Cardiac muscle cell (in vitro differentiated cells and primary cell): Measurements from ENCODE around the gene SRSF6. TPM values are rescaled to one million over a fixed set of nuclear protein-coding genes. Genes with fewer than 3 reads are reported as not detected.
"Not testable (repeated sequence)": the region's sequence is repeated elsewhere in the genome, so short reads cannot be mapped to it uniquely, and the experiment has no call there.

ENCODE experiments used
- DNase-seq, 2 donors: peaks; one replicate each; pipeline versions ENCODE4 v3.0.0 to v3.0.0-alpha.2; 2010 to 2017; ENCODE audit warnings: low read depth in 1 of 2, low spot score in 1 of 2
- H3K27ac ChIP-seq: fragments of 200-600 bp; sonication (generic); 2 replicates; pipeline ENCODE4 v1.5.1; 2016
- H3K27me3 ChIP-seq: fragments of 200-600 bp; sonication (generic); 2 replicates; pipeline ENCODE4 v1.6.0; 2016; ENCODE audit warnings: control low read depth
- H3K36me3 ChIP-seq: fragments of 200-600 bp; sonication (generic); 2 replicates; pipeline ENCODE4 v1.5.1; 2016; ENCODE audit warnings: control low read depth
- H3K4me1 ChIP-seq: fragments of 200-600 bp; sonication (generic); 2 replicates; pipeline ENCODE4 v1.8.1; 2017; ENCODE audit warnings: low read depth, mild to moderate bottlenecking, mixed run types
- H3K4me3 ChIP-seq: fragments of 200-600 bp; sonication (generic); 2 replicates; pipeline ENCODE4 v1.5.1; 2016; ENCODE audit warnings: mild to moderate bottlenecking
- H3K9me3 ChIP-seq: fragments of 200-600 bp; sonication (generic); 2 replicates; pipeline ENCODE4 v1.5.1; 2017; ENCODE audit warnings: low read depth, mild to moderate bottlenecking, control low read depth
- CTCF ChIP-seq: IDR thresholded peaks from 2 replicates; pipeline ENCODE4 v1.5.1; 2012; ENCODE audit warnings: low read depth, mild to moderate bottlenecking, low read length
- polyA plus RNA-seq: library from polyadenylated mRNA; unstranded; fragments of >200 nt; fragmentation: Nextera tagmentation; extraction: Ambion mirVana; gene quantifications from 2 replicates; pipeline ENCODE4 v1.2.1, GENCODE V29; 2016
- total RNA-seq: library from RNA; depleted of rRNA; stranded (reverse); fragments of >200 nt; gene quantifications from 2 replicates; pipeline ENCODE4 v1.2.3, GENCODE V29; 2016

The SRSF6 gene
- total and polyA plus RNA-seq, 2 experiments from 2014 or later = 56.0 to 60.7 TPM

GRCh38 chr20:43452404-43453126 lies 5.1 kb upstream of the SRSF6 start:
- no peaks in the 10 kb centered on the region for H3K36me3 ChIP-seq
- TF ChIP-seq CTCF = no peak
- no peaks in the 10 kb centered on the region for H3K9me3 ChIP-seq
- no peaks in the 10 kb centered on the region for H3K27me3 ChIP-seq
- no peaks in the 10 kb centered on the region for H3K4me1 ChIP-seq
- DNase-seq = no peak
- H3K4me3 ChIP-seq = no peak overlapping the region
- no peak overlapping the region for H3K27ac ChIP-seq

- not testable (repeated sequence) for H3K27me3 ChIP-seq, H3K4me1 ChIP-seq, H3K27ac ChIP-seq, H3K9me3 ChIP-seq, H3K4me3 ChIP-seq, DNase-seq
- peaks cover 23% of the 10 kb centered on the region for H3K36me3 ChIP-seq
Measured at GRCh38 chr20:43456252-43456651, 1.4 kb upstream of the SRSF6 start.

- Histone ChIP-seq H3K36me3 (peaks cover 30% of the 10 kb centered on the region), H3K27ac (peak overlapping the region; percentile 100), H3K9me3 (no peaks in the 10 kb centered on the region), H3K4me3 (peak overlapping the region; percentile 99), H3K27me3 (no peaks in the 10 kb centered on the region), H3K4me1 (peaks cover 6% of the 10 kb centered on the region)
- TF ChIP-seq CTCF = no peak
- peak; percentile 94 to 97 for DNase-seq
Measured at GRCh38 chr20:43456809-43457639, 672 bp upstream of the SRSF6 start.

GRCh38 chr20:43458422-43458924 lies 777 bp downstream of the SRSF6 start:
- Histone ChIP-seq H3K27me3 (no peaks in the 10 kb centered on the region), H3K9me3 (no peaks in the 10 kb centered on the region), H3K27ac (peak overlapping the region; percentile 100), H3K4me1 (peaks cover 6% of the 10 kb centered on the region), H3K36me3 (peaks cover 45% of the 10 kb centered on the region), H3K4me3 (peak overlapping the region; percentile 99)
- no peak for TF ChIP-seq CTCF
- DNase-seq = peak in 1 of 2 donors; percentile 33

- peak overlapping the region; percentile 100 for H3K27ac ChIP-seq
- no peaks in the 10 kb centered on the region for H3K9me3 ChIP-seq
- peaks cover 53% of the 10 kb centered on the region for H3K36me3 ChIP-seq
- TF ChIP-seq CTCF = no peak
- H3K27me3 ChIP-seq = no peaks in the 10 kb centered on the region
- H3K4me1 ChIP-seq = peaks cover 6% of the 10 kb centered on the region
- peak overlapping the region; percentile 99 for H3K4me3 ChIP-seq
- peak in 1 of 2 donors; percentile 48 for DNase-seq
Measured at GRCh38 chr20:43459022-43459942, 1.6 kb downstream of the SRSF6 start.
